DND-41 (cell line): ENCODE data around the gene ITGA7.

Source experiments
- CTCF ChIP-seq: IDR thresholded peaks from 2 replicates; pipeline ENCODE4 v1.5.1; 2012; ENCODE audit warnings: borderline replicate concordance, low read length, moderate library complexity, mild to moderate bottlenecking; ENCODE audit not compliant: poor library complexity, severe bottlenecking; ENCODE audit errors: extremely low read depth
- EZH2 ChIP-seq: IDR thresholded peaks from 3 replicates; pipeline ENCODE4 v1.6.1; 2012; ENCODE audit warnings: borderline replicate concordance, low read depth, mild to moderate bottlenecking, moderate library complexity, low read length, inconsistent platforms; ENCODE audit not compliant: severe bottlenecking

GRCh38 chr12:55746913-55747231 lies 39.2 kb upstream of the ITGA7 start:
- TF ChIP-seq CTCF (no peak), EZH2 (no peak)
